SK-N-SH (cell line): Measurements from ENCODE around the gene KDM5C. TPM values are rescaled to one million over a fixed set of nuclear protein-coding genes. Genes with fewer than 3 reads are reported as not detected.

Experiments used
- CTCF ChIA-PET: fragments of 300-600, 350-600 bp; formaldehyde crosslinking; extraction: SDS; loops from one replicate; lab custom pipeline; 2021; lab: Yijun Ruan, JAX
- POLR2A ChIA-PET: fragments of 350-600 bp; sonication (Branson Sonifier 250); formaldehyde crosslinking; extraction: SDS; loops from one replicate; lab custom pipeline; 2020; ENCODE audit warnings: antibody characterized with exemption, inconsistent platforms; lab: Yijun Ruan, JAX
- DNase-seq: peaks from one replicate; pipeline ENCODE4 v3.0.0; 2012
- H2AFZ ChIP-seq: fragments of 200-600 bp; sonication (generic); 2 replicates; pipeline ENCODE4 v1.8.1; 2016; ENCODE audit warnings: antibody characterized with exemption, mild to moderate bottlenecking, low read depth
- H3F3A ChIP-seq: fragments of 200-600 bp; sonication (generic); replicated peaks from 2 replicates; pipeline ENCODE3; 2016; ENCODE audit warnings: antibody characterized with exemption, mild to moderate bottlenecking; ENCODE audit not compliant: insufficient read depth
- H3K27ac ChIP-seq, 2 experiments: fragments of 200-500 bp in 1 of 2; fragments of 200-600 bp in 1 of 2; sonication (Bioruptor generic) in 1 of 2; sonication (generic), shearing (Covaris generic) in 1 of 2; 2 replicates each; pipeline versions ENCODE4 v1.5.1 to v1.6.1; 2014 to 2016; ENCODE audit warnings: low read depth in 2 of 2, inconsistent platforms in 1 of 2, low read length in 1 of 2, mild to moderate bottlenecking in 1 of 2, mixed read lengths in 1 of 2
- H3K27me3 ChIP-seq: fragments of 200-600 bp; sonication (generic), shearing (Covaris generic); 2 replicates; pipeline ENCODE4 v1.6.1; 2016; ENCODE audit warnings: mixed run types; ENCODE audit not compliant: insufficient read depth
- H3K36me3 ChIP-seq, 2 experiments: fragments of 200-500 bp in 1 of 2; fragments of 200-600 bp in 1 of 2; sonication (Bioruptor generic) in 1 of 2; sonication (generic) in 1 of 2; replicated peaks in 1 of 2; 2 replicates each; pipeline versions ENCODE3 to v1.5.1; 2014 to 2016; ENCODE audit warnings: low read length in 1 of 2, mild to moderate bottlenecking in 1 of 2; ENCODE audit not compliant: insufficient read depth in 2 of 2, control insufficient read depth in 1 of 2
- H3K4me1 ChIP-seq, 2 experiments: fragments of 200-500 bp in 1 of 2; fragments of 200-600 bp in 1 of 2; sonication (Bioruptor generic) in 1 of 2; sonication (generic), shearing (Covaris generic) in 1 of 2; 2 replicates each; pipeline versions ENCODE4 v1.5.1 to v1.6.1; 2014 to 2016; ENCODE audit warnings: low read depth in 1 of 2, low read length in 1 of 2, mixed run types in 1 of 2; ENCODE audit not compliant: insufficient read depth in 2 of 2, control insufficient read depth in 1 of 2
- H3K4me2 ChIP-seq: fragments of 200-600 bp; sonication (generic), shearing (Covaris generic); 2 replicates; pipeline ENCODE4 v1.6.1; 2017; ENCODE audit warnings: mixed run types
- H3K4me3 ChIP-seq, 2 experiments: fragments of 200-500 bp in 1 of 2; fragments of 200-600 bp in 1 of 2; sonication (Bioruptor generic) in 1 of 2; sonication (generic), shearing (Covaris generic) in 1 of 2; 2 replicates each; pipeline versions ENCODE4 v1.5.1 to v1.8.1; 2014 to 2016; ENCODE audit warnings: low read depth in 2 of 2, inconsistent platforms in 1 of 2, low read length in 1 of 2, mild to moderate bottlenecking in 1 of 2, mixed read lengths in 1 of 2, moderate library complexity in 1 of 2
- H3K79me2 ChIP-seq: fragments of 200-600 bp; sonication (generic); 2 replicates; pipeline ENCODE4 v1.8.1; 2017; ENCODE audit warnings: mild to moderate bottlenecking; ENCODE audit not compliant: insufficient read depth
- H3K9ac ChIP-seq: fragments of 200-600 bp; sonication (generic); 2 replicates; pipeline ENCODE4 v1.6.1; 2017; ENCODE audit warnings: mixed run types
- H3K9me2 ChIP-seq: fragments of 200-600 bp; sonication (generic); 2 replicates; pipeline ENCODE4 v1.6.1; 2017; ENCODE audit warnings: mixed run types
- H3K9me3 ChIP-seq: fragments of 200-600 bp; sonication (generic); 2 replicates; pipeline ENCODE4 v1.6.1; 2017; ENCODE audit warnings: mixed run types, mild to moderate bottlenecking, moderate library complexity
- H4K20me1 ChIP-seq: fragments of 200-600 bp; sonication (generic); 2 replicates; pipeline ENCODE4 v1.6.1; 2017; ENCODE audit warnings: mild to moderate bottlenecking, mixed run types; ENCODE audit not compliant: insufficient read depth
- EP300 ChIP-seq, 2 experiments: IDR thresholded peaks; 2 replicates each; pipeline versions ENCODE4 v1.4.0 to v1.6.1; 2012; ENCODE audit warnings: borderline replicate concordance in 1 of 2, low read depth in 1 of 2, low read length in 1 of 2
- EZH2phosphoT487 ChIP-seq: fragments of 200-600 bp; sonication (generic); IDR thresholded peaks from 2 replicates; pipeline ENCODE4 v1.6.1; 2017; ENCODE audit warnings: low read depth, mixed run types, mild to moderate bottlenecking, antibody characterized with exemption, moderate library complexity, borderline replicate concordance
- FOSL2 ChIP-seq: IDR thresholded peaks from 2 replicates; pipeline ENCODE4 v1.4.0; 2012; ENCODE audit warnings: low read depth, mild to moderate bottlenecking, moderate library complexity, borderline replicate concordance
- GATA2 ChIP-seq: sonication (generic); formaldehyde crosslinking; IDR thresholded peaks from 2 replicates; pipeline ENCODE4 v1.5.0; 2020; ENCODE audit warnings: mild to moderate bottlenecking, missing genetic modification reagents
- MAX ChIP-seq: IDR thresholded peaks from 2 replicates; pipeline ENCODE4 v1.4.0; 2012; ENCODE audit warnings: low read depth
- MEF2A ChIP-seq: IDR thresholded peaks from 2 replicates; pipeline ENCODE4 v1.4.0; 2012; ENCODE audit warnings: low read depth, borderline replicate concordance
- NRF1 ChIP-seq: IDR thresholded peaks from 2 replicates; pipeline ENCODE4 v1.6.1; 2012; ENCODE audit warnings: low read depth, mild to moderate bottlenecking, low read length
- POLR2AphosphoS5 ChIP-seq: IDR thresholded peaks from 2 replicates; pipeline ENCODE4 v1.6.1; 2012; ENCODE audit warnings: low read depth, low read length
- REST ChIP-seq: IDR thresholded peaks from 2 replicates; pipeline ENCODE4 v1.6.1; 2012; ENCODE audit warnings: mild to moderate bottlenecking, low read depth, low read length, moderate library complexity
- RFX5 ChIP-seq: IDR thresholded peaks from 2 replicates; pipeline ENCODE4 v1.6.1; 2012; ENCODE audit warnings: mild to moderate bottlenecking, improper control_type of control experiment, low read length
- RXRA ChIP-seq: IDR thresholded peaks from 2 replicates; pipeline ENCODE4 v1.4.0; 2012; ENCODE audit warnings: low read depth, mild to moderate bottlenecking, borderline replicate concordance
- SMC3 ChIP-seq: IDR thresholded peaks from 2 replicates; pipeline ENCODE4 v1.6.1; 2012; ENCODE audit warnings: low read depth, low read length, improper control_type of control experiment
- TAF1 ChIP-seq: IDR thresholded peaks from 2 replicates; pipeline ENCODE4 v1.6.1; 2012; ENCODE audit warnings: low read depth, mild to moderate bottlenecking, low read length, moderate library complexity, borderline replicate concordance
- USF2 ChIP-seq: fragments of 150-350 bp; IDR thresholded peaks from 2 replicates; pipeline ENCODE4 v1.6.1; 2017; ENCODE audit warnings: antibody characterized with exemption, low read length, low read depth, borderline replicate concordance
- whole genome bisulfite sequencing: methylation state at CpG from one replicate; pipeline ENCODE4 v1.1.6; 2017; ENCODE audit warnings: low lambda C conversion rate; 5-methylcytosine and 5-hydroxymethylcytosine counted together
- polyA plus RNA-seq, 3 experiments: library from polyadenylated mRNA; depleted of rRNA; stranded (reverse); fragments of >200 nt; gene quantifications; 2 replicates each; pipeline ENCODE4 v1.2.3, GENCODE V29; 2012
- TF ChIP-seq, protein P1 (sequence below): fragments of 200-600 bp; sonication (generic); IDR thresholded peaks from 2 replicates; pipeline ENCODE4 v1.6.1; 2017; ENCODE audit warnings: antibody characterized with exemption, mild to moderate bottlenecking, moderate library complexity

Gene KDM5C
- polyA plus RNA-seq, 1 of the 3 experiments (the other 2 are of a cell fraction), result 76.6 TPM

- no peak for TF ChIP-seq USF2
Measured at GRCh38 chrX:53242310-53242709, 17.3 kb upstream of the KDM5C start (continued).

DNA sequence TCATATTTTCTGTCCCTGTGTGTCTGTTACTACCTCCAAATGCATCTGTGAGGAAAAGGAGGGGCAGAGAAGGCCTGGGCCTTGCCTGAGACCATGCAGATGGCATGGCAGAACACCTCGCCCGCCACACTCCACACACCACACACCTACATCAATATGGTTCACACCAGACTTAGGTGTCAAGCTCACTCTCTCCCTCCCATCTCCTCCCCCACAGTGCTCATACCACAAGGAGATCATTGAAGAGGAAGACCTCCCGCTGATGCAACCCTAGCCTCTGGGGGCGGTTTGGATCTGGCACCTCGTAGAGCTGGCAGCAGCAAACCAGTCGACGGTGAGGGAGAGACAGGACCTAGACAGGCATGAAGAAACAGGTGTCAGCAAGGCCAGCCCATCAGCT, 16.6 kb upstream of the KDM5C start:
- Histone ChIP-seq H3K4me1 (no peaks in the 10 kb centered on the region), H2AFZ (no peak overlapping the region), H3K4me2 (no peak overlapping the region), H3K9me2 (no peaks in the 10 kb centered on the region), H3K9me3 (no peaks in the 10 kb centered on the region), H3K27me3 (no peaks in the 10 kb centered on the region), H3K27ac (no peak overlapping the region), H3K9ac (no peak overlapping the region), H3K36me3 (no peaks in the 10 kb centered on the region), H3K4me3 (no peak overlapping the region), H3K79me2 (no peaks in the 10 kb centered on the region), H3F3A (peaks cover 3% of the 10 kb centered on the region), H4K20me1 (no peaks in the 10 kb centered on the region)
- WGBS, result 93% methylated on average over 7 of the region's 7 CpGs
- no peak for TF ChIP-seq REST
- no peak for TF ChIP-seq EZH2phosphoT487
- no peak for TF ChIP-seq FOSL2
- TF ChIP-seq EP300 (IDR thresholded peaks at IDR 0.05; ENCODE audit: borderline replicate concordance in 1 of 2, low read depth in 1 of 2, low read length in 1 of 2), result no peak
- TF ChIP-seq GATA2 (CRISPR knock-in tag), result no peak
- TF ChIP-seq USF2, result no peak
- TF ChIP-seq, protein P1, sequence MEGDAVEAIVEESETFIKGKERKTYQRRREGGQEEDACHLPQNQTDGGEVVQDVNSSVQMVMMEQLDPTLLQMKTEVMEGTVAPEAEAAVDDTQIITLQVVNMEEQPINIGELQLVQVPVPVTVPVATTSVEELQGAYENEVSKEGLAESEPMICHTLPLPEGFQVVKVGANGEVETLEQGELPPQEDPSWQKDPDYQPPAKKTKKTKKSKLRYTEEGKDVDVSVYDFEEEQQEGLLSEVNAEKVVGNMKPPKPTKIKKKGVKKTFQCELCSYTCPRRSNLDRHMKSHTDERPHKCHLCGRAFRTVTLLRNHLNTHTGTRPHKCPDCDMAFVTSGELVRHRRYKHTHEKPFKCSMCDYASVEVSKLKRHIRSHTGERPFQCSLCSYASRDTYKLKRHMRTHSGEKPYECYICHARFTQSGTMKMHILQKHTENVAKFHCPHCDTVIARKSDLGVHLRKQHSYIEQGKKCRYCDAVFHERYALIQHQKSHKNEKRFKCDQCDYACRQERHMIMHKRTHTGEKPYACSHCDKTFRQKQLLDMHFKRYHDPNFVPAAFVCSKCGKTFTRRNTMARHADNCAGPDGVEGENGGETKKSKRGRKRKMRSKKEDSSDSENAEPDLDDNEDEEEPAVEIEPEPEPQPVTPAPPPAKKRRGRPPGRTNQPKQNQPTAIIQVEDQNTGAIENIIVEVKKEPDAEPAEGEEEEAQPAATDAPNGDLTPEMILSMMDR, result no peak
- no peak for TF ChIP-seq MEF2A
- no peak for TF ChIP-seq SMC3
- no peak for TF ChIP-seq RFX5
- TF ChIP-seq MAX, result no peak
- no peak for TF ChIP-seq POLR2AphosphoS5
- no peak for TF ChIP-seq RXRA
- no peak for TF ChIP-seq NRF1
- TF ChIP-seq TAF1, result no peak
- DNase-seq, result no peak
- CTCF ChIA-PET, result interaction anchor here (1.3 kb wide), 1 partner anchor 18 kb away, joined by 3 read pairs; no protein-coding TSS in a partner anchor
- POLR2A ChIA-PET, result interaction anchor here (0.9 kb wide), 1 partner anchor 21 kb away, joined by 3 read pairs; no protein-coding TSS in a partner anchor
